Neural cell (in vitro differentiated cells): ENCODE measurements around the gene CEP192. TPM values are rescaled to one million over a fixed set of nuclear protein-coding genes. Genes with fewer than 3 reads are reported as not detected.

Experiments used
- H2AFZ ChIP-seq: fragments of 200-600, 300-800 bp; sonication (generic), shearing (Covaris generic); 2 replicates; pipeline ENCODE4 v1.6.0; 2014; ENCODE audit warnings: low read depth, mild to moderate bottlenecking, antibody characterized with exemption, low read length, moderate library complexity
- H3F3A ChIP-seq: fragments of 200-600 bp; shearing (Covaris generic); 2 replicates; pipeline ENCODE4 v1.6.1; 2016; ENCODE audit warnings: mild to moderate bottlenecking, moderate library complexity, mixed read lengths, antibody characterized with exemption, low read length; ENCODE audit not compliant: insufficient read depth, poor library complexity, severe bottlenecking
- H3K27ac ChIP-seq: fragments of 200-600, 300-800 bp; sonication (generic), shearing (Covaris generic); 2 replicates; pipeline ENCODE4 v1.5.1; 2014; ENCODE audit warnings: mild to moderate bottlenecking, low read length, moderate library complexity
- H3K27me3 ChIP-seq: fragments of 300-800, 200-600 bp; sonication (generic), shearing (Covaris generic); 2 replicates; pipeline ENCODE4 v1.6.0; 2014; ENCODE audit warnings: mild to moderate bottlenecking, low read depth, low read length, moderate library complexity; ENCODE audit not compliant: insufficient read depth
- H3K36me3 ChIP-seq: fragments of 300-800, 200-600 bp; sonication (generic), shearing (Covaris generic); 2 replicates; pipeline ENCODE4 v1.5.1; 2014; ENCODE audit warnings: mild to moderate bottlenecking, antibody characterized with exemption, low read length, moderate library complexity; ENCODE audit not compliant: insufficient read depth
- H3K4me2 ChIP-seq: fragments of 300-800, 200-600 bp; sonication (generic), shearing (Covaris generic); 2 replicates; pipeline ENCODE4 v1.6.0; 2014; ENCODE audit warnings: mild to moderate bottlenecking, low read length
- H3K4me3 ChIP-seq: fragments of 300-800, 200-600 bp; sonication (generic), shearing (Covaris generic); 2 replicates; pipeline ENCODE4 v1.5.1; 2014; ENCODE audit warnings: mild to moderate bottlenecking, low read length, moderate library complexity
- H3K79me2 ChIP-seq: fragments of 200-600 bp; shearing (Covaris generic); replicated peaks from 2 replicates; pipeline ENCODE4 v1.6.0; 2014; ENCODE audit warnings: mild to moderate bottlenecking, low read length, moderate library complexity; ENCODE audit not compliant: insufficient read depth
- H3K9ac ChIP-seq: fragments of 300-800, 200-600 bp; sonication (generic), shearing (Covaris generic); 2 replicates; pipeline ENCODE4 v1.6.1; 2016; ENCODE audit warnings: mild to moderate bottlenecking, low read length, mixed read lengths
- H3K9me2 ChIP-seq: fragments of 200-600 bp; shearing (Covaris generic); 2 replicates; pipeline ENCODE4 v1.6.1; 2016; ENCODE audit warnings: mild to moderate bottlenecking, low read length, mixed read lengths; ENCODE audit not compliant: insufficient read depth
- H3K9me3 ChIP-seq: fragments of 200-600, 300-800 bp; sonication (generic), shearing (Covaris generic); 2 replicates; pipeline ENCODE4 v1.6.1; 2016; ENCODE audit warnings: mild to moderate bottlenecking, mixed run types, low read length, moderate library complexity, mixed read lengths
- H4K20me1 ChIP-seq: fragments of 200-600 bp; shearing (Covaris generic); 2 replicates; pipeline ENCODE4 v1.6.1; 2016; ENCODE audit warnings: mild to moderate bottlenecking, mixed run types; ENCODE audit not compliant: insufficient read depth
- CTCF ChIP-seq: fragments of 450-650 bp; IDR thresholded peaks from 2 replicates; pipeline ENCODE4 v1.5.1; 2014; ENCODE audit warnings: antibody characterized with exemption, mild to moderate bottlenecking, moderate library complexity; ENCODE audit not compliant: poor library complexity, severe bottlenecking
- EP300 ChIP-seq: fragments of 450-650 bp; conservative IDR thresholded peaks from 2 replicates; pipeline ENCODE4 v1.6.1; 2014; ENCODE audit warnings: antibody characterized with exemption, mild to moderate bottlenecking, moderate library complexity; ENCODE audit not compliant: poor library complexity, severe bottlenecking
- EZH2 ChIP-seq: fragments of 200-600, 300-800 bp; shearing (Covaris generic), sonication (generic); IDR thresholded peaks from 2 replicates; pipeline ENCODE4 v1.6.1; 2014; ENCODE audit warnings: antibody characterized with exemption, low read length, borderline replicate concordance, mild to moderate bottlenecking; ENCODE audit not compliant: insufficient read depth, poor library complexity, severe bottlenecking
- MXI1 ChIP-seq: fragments of 450-650 bp; conservative IDR thresholded peaks from 2 replicates; pipeline ENCODE4 v1.6.1; 2014; ENCODE audit warnings: antibody characterized with exemption, mild to moderate bottlenecking; ENCODE audit not compliant: poor library complexity, severe bottlenecking
- POLR2AphosphoS5 ChIP-seq: IDR thresholded peaks from 2 replicates; pipeline ENCODE4 v1.6.1; 2012
- RAD21 ChIP-seq: fragments of 450-650 bp; conservative IDR thresholded peaks from 2 replicates; pipeline ENCODE4 v1.6.1; 2014; ENCODE audit warnings: antibody characterized with exemption, mild to moderate bottlenecking, moderate library complexity
- REST ChIP-seq: IDR thresholded peaks from 2 replicates; pipeline ENCODE4 v1.6.1; 2012; ENCODE audit warnings: borderline replicate concordance
- SMC3 ChIP-seq: fragments of 450-650 bp; conservative IDR thresholded peaks from 2 replicates; pipeline ENCODE4 v1.6.1; 2014; ENCODE audit warnings: antibody characterized with exemption, mild to moderate bottlenecking, moderate library complexity; ENCODE audit not compliant: poor library complexity
- TAF1 ChIP-seq: IDR thresholded peaks from 2 replicates; pipeline ENCODE4 v1.6.1; 2012; ENCODE audit warnings: low read depth
- polyA plus RNA-seq: library from polyadenylated mRNA; depleted of rRNA; stranded (reverse); fragments of >200 nt; gene quantifications from 2 replicates; pipeline ENCODE4 v1.2.3, GENCODE V29; 2014

The CEP192 gene
- polyA plus RNA-seq, 1 donor from 2014 or later = 28.1 TPM

GRCh38 chr18:13136056-13136903 lies 145.1 kb downstream of the CEP192 start:
- H3K4me3 ChIP-seq = peak overlapping the region; percentile 34
- H3K9ac ChIP-seq = no peak overlapping the region
- H3K79me2 ChIP-seq = no peaks in the 10 kb centered on the region
- H3K9me2 ChIP-seq = no peaks in the 10 kb centered on the region
- H3K27me3 ChIP-seq = no peaks in the 10 kb centered on the region
- no peaks in the 10 kb centered on the region for H3K9me3 ChIP-seq
- H3K27ac ChIP-seq = no peak overlapping the region
- no peak for TF ChIP-seq TAF1
- no peak for TF ChIP-seq CTCF
- no peak for TF ChIP-seq RAD21
- no peak for TF ChIP-seq EZH2
- no peak for TF ChIP-seq REST
- no peak for TF ChIP-seq MXI1
- TF ChIP-seq SMC3 = no peak
- TF ChIP-seq EP300 = no peak
- no peak for TF ChIP-seq POLR2AphosphoS5
- no peaks in the 10 kb centered on the region for H3K36me3 ChIP-seq
- H3K4me2 ChIP-seq = no peak overlapping the region
- no peaks in the 10 kb centered on the region for H3F3A ChIP-seq
- H4K20me1 ChIP-seq = no peaks in the 10 kb centered on the region
- no peak overlapping the region for H2AFZ ChIP-seq

- H3K27ac ChIP-seq = no peak overlapping the region
- no peak for TF ChIP-seq REST
- TF ChIP-seq POLR2AphosphoS5 = no peak
- TF ChIP-seq TAF1 = no peak
- no peak for TF ChIP-seq RAD21
- TF ChIP-seq EP300 = no peak
- no peak for TF ChIP-seq SMC3
- no peak for TF ChIP-seq EZH2
- no peak for TF ChIP-seq CTCF
- no peak for TF ChIP-seq MXI1
Observed at GRCh38 chr18:13136904-13137669, 145.9 kb downstream of the CEP192 start.

More at GRCh38 chr18:13136904-13137669, 145.9 kb downstream of the CEP192 start:
- H3K9ac ChIP-seq = no peak overlapping the region
- H3K79me2 ChIP-seq = no peaks in the 10 kb centered on the region
- H4K20me1 ChIP-seq = no peaks in the 10 kb centered on the region
- H3K4me3 ChIP-seq = peak overlapping the region; percentile 34
- H3F3A ChIP-seq = no peaks in the 10 kb centered on the region
- no peak overlapping the region for H2AFZ ChIP-seq
- H3K36me3 ChIP-seq = no peaks in the 10 kb centered on the region
- H3K9me2 ChIP-seq = no peaks in the 10 kb centered on the region
- no peaks in the 10 kb centered on the region for H3K27me3 ChIP-seq
- H3K4me2 ChIP-seq = no peak overlapping the region
- H3K9me3 ChIP-seq = no peaks in the 10 kb centered on the region
